ENCODE data around the gene ANKMY1.

GRCh38 chr2:240502430-240503121, 55.2 kb downstream of the ANKMY1 start:
- TF ChIP-seq POLR2A (IDR thresholded peaks at IDR 0.05) = no peak
- TF ChIP-seq, protein P1, sequence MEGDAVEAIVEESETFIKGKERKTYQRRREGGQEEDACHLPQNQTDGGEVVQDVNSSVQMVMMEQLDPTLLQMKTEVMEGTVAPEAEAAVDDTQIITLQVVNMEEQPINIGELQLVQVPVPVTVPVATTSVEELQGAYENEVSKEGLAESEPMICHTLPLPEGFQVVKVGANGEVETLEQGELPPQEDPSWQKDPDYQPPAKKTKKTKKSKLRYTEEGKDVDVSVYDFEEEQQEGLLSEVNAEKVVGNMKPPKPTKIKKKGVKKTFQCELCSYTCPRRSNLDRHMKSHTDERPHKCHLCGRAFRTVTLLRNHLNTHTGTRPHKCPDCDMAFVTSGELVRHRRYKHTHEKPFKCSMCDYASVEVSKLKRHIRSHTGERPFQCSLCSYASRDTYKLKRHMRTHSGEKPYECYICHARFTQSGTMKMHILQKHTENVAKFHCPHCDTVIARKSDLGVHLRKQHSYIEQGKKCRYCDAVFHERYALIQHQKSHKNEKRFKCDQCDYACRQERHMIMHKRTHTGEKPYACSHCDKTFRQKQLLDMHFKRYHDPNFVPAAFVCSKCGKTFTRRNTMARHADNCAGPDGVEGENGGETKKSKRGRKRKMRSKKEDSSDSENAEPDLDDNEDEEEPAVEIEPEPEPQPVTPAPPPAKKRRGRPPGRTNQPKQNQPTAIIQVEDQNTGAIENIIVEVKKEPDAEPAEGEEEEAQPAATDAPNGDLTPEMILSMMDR (IDR thresholded peaks at IDR 0.05) = no peak
